Endothelial cell (in vitro differentiated cells): Measurements from ENCODE around the gene ZNF423. TPM values are rescaled to one million over a fixed set of nuclear protein-coding genes. Genes with fewer than 3 reads are reported as not detected.
"Not testable (repeated sequence)": the region's sequence is repeated elsewhere in the genome, so short reads cannot be mapped to it uniquely, and the experiment has no call there.

Experiments used
- DNase-seq: peaks from one replicate; pipeline ENCODE4 v3.0.0; 2021; ENCODE audit warnings: low spot score
- H3K27ac Mint-ChIP-seq: one replicate; pipeline ENCODE4 v1.8.0; 2021; ENCODE audit warnings: mixed read lengths, inconsistent platforms; ENCODE audit not compliant: unreplicated experiment
- H3K27me3 Mint-ChIP-seq: one replicate; pipeline ENCODE4 v1.8.0; 2021; ENCODE audit warnings: mild to moderate bottlenecking, moderate library complexity, mixed read lengths, inconsistent platforms; ENCODE audit not compliant: unreplicated experiment
- H3K36me3 Mint-ChIP-seq: one replicate; pipeline ENCODE4 v1.8.0; 2021; ENCODE audit warnings: mild to moderate bottlenecking, low read depth, mixed read lengths, inconsistent platforms; ENCODE audit not compliant: unreplicated experiment
- H3K4me1 Mint-ChIP-seq: one replicate; pipeline ENCODE4 v1.8.0; 2021; ENCODE audit warnings: mild to moderate bottlenecking, mixed read lengths, inconsistent platforms; ENCODE audit not compliant: unreplicated experiment
- H3K4me3 Mint-ChIP-seq: one replicate; pipeline ENCODE4 v1.8.0; 2021; ENCODE audit warnings: mild to moderate bottlenecking, mixed read lengths, inconsistent platforms; ENCODE audit not compliant: unreplicated experiment
- H3K9me3 Mint-ChIP-seq: one replicate; pipeline ENCODE4 v1.8.0; 2021; ENCODE audit warnings: mixed read lengths, inconsistent platforms; ENCODE audit not compliant: unreplicated experiment
- CTCF ChIP-seq: fragments of 200-600 bp; sonication (generic); IDR thresholded peaks from one replicate; pipeline ENCODE4 v1.5.0; 2021; ENCODE audit warnings: antibody characterized with exemption; ENCODE audit not compliant: unreplicated experiment
- total RNA-seq: library from RNA; stranded (reverse); fragmentation: NEBNext Ultra II Directional; extraction: Animal tissue kit (Norgen Biotek cat#: 25700); gene quantifications from one replicate; pipeline ENCODE4 v1.2.1, GENCODE V29; 2021; ENCODE audit not compliant: unreplicated experiment

The ZNF423 gene
- total RNA-seq, 1 donor from 2014 or later = 44.8 TPM

GRCh38 chr16:49514073-49514980, 341.6 kb downstream of the ZNF423 start:
- peaks cover 6% of the 10 kb centered on the region for H3K4me1 Mint-ChIP-seq
- H3K27ac Mint-ChIP-seq = no peak overlapping the region
- H3K9me3 Mint-ChIP-seq = no peaks in the 10 kb centered on the region
- H3K36me3 Mint-ChIP-seq = peaks cover 3% of the 10 kb centered on the region
- TF ChIP-seq CTCF = no peak
- no peak for DNase-seq
- peaks cover 11% of the 10 kb centered on the region for H3K27me3 Mint-ChIP-seq
- no peak overlapping the region for H3K4me3 Mint-ChIP-seq

- peaks cover 7% of the 10 kb centered on the region for H3K36me3 Mint-ChIP-seq
- H3K27me3 Mint-ChIP-seq = peaks cover 13% of the 10 kb centered on the region
- TF ChIP-seq CTCF = no peak
- H3K27ac Mint-ChIP-seq = no peak overlapping the region
- no peak for DNase-seq
- H3K4me3 Mint-ChIP-seq = no peak overlapping the region
- peaks cover 6% of the 10 kb centered on the region for H3K4me1 Mint-ChIP-seq
- H3K9me3 Mint-ChIP-seq = no peaks in the 10 kb centered on the region
Measured at GRCh38 chr16:49513040-49513439, 342.9 kb downstream of the ZNF423 start.

GRCh38 chr16:49510654-49511305, 345.1 kb downstream of the ZNF423 start:
- peaks cover 14% of the 10 kb centered on the region for H3K27me3 Mint-ChIP-seq
- DNase-seq = no peak
- no peak overlapping the region for H3K4me3 Mint-ChIP-seq
- H3K4me1 Mint-ChIP-seq = peaks cover 6% of the 10 kb centered on the region
- no peak overlapping the region for H3K27ac Mint-ChIP-seq
- no peaks in the 10 kb centered on the region for H3K9me3 Mint-ChIP-seq
- TF ChIP-seq CTCF = no peak
- peaks cover 12% of the 10 kb centered on the region for H3K36me3 Mint-ChIP-seq

- Mint-ChIP-seq H3K4me3 (no peak overlapping the region), H3K36me3 (peaks cover 12% of the 10 kb centered on the region), H3K27me3 (peaks cover 14% of the 10 kb centered on the region), H3K4me1 (peaks cover 6% of the 10 kb centered on the region), H3K27ac (no peak overlapping the region), H3K9me3 (no peaks in the 10 kb centered on the region)
- DNase-seq = no peak
- no peak for TF ChIP-seq CTCF
Measured at GRCh38 chr16:49510141-49510540, 345.8 kb downstream of the ZNF423 start.

GRCh38 chr16:49506058-49507013, 349.6 kb downstream of the ZNF423 start:
- Mint-ChIP-seq H3K36me3 (peaks cover 19% of the 10 kb centered on the region), H3K4me1 (peaks cover 17% of the 10 kb centered on the region), H3K27me3 (peaks cover 14% of the 10 kb centered on the region), H3K4me3 (peak overlapping the region; percentile 60)
- H3K27ac Mint-ChIP-seq, DNase-seq, H3K9me3 Mint-ChIP-seq: not testable (repeated sequence)
